H1 (cell line): ENCODE data around the gene MLPH. TPM values are rescaled to one million over a fixed set of nuclear protein-coding genes. Genes with fewer than 3 reads are reported as not detected.

ENCODE experiments used
- CTCF ChIA-PET: fragments of 300-600 bp; sonication (Branson Sonifier 250); formaldehyde crosslinking; loops from one replicate; lab custom pipeline; 2021; ENCODE audit not compliant: partially characterized antibody; lab: Charles Lee
- POLR2A ChIA-PET: fragments of 300-600 bp; sonication (Branson Sonifier 250); formaldehyde crosslinking; loops from one replicate; lab custom pipeline; 2021; ENCODE audit warnings: inconsistent platforms; ENCODE audit not compliant: partially characterized antibody; lab: Charles Lee
- DNase-seq, 2 experiments: peaks; one replicate each; pipeline versions ENCODE4 v3.0.0 to v3.0.0-alpha.2; 2010 to 2022; ENCODE audit warnings: low spot score in 2 of 2, low read depth in 1 of 2, mixed read lengths in 1 of 2
- FAIRE-seq: peaks from 2 replicates; lab custom pipeline; 2011; peaks lifted over from hg19 to GRCh38; lab: Jason Lieb, UNC
- H2AFZ ChIP-seq: 2 replicates; pipeline ENCODE4 v1.8.1; 2012; ENCODE audit warnings: low read length, inconsistent platforms
- H2AK5ac ChIP-seq: 2 replicates; pipeline ENCODE4 v1.6.1; 2013; ENCODE audit warnings: low read depth, low read length
- H2BK120ac ChIP-seq: replicated peaks from 2 replicates; pipeline ENCODE3; 2013; ENCODE audit warnings: low read depth, low read length, inconsistent platforms
- H2BK12ac ChIP-seq: 2 replicates; pipeline ENCODE4 v1.6.1; 2013; ENCODE audit warnings: low read depth, low read length
- H2BK15ac ChIP-seq: 2 replicates; pipeline ENCODE4 v1.6.1; 2013; ENCODE audit warnings: low read length
- H2BK20ac ChIP-seq: 2 replicates; pipeline ENCODE4 v1.6.1; 2013; ENCODE audit warnings: low read length
- H2BK5ac ChIP-seq: 2 replicates; pipeline ENCODE4 v1.6.1; 2013; ENCODE audit warnings: low read depth, low read length
- H3K14ac ChIP-seq: 2 replicates; pipeline ENCODE4 v1.6.1; 2013; ENCODE audit warnings: inconsistent platforms; ENCODE audit not compliant: insufficient read length
- H3K18ac ChIP-seq: 2 replicates; pipeline ENCODE4 v1.6.1; 2013; ENCODE audit warnings: low read length; ENCODE audit errors: extremely low read depth
- H3K23ac ChIP-seq: 2 replicates; pipeline ENCODE4 v1.6.1; 2013; ENCODE audit warnings: inconsistent platforms; ENCODE audit not compliant: insufficient read length
- H3K23me2 ChIP-seq: 2 replicates; pipeline ENCODE4 v1.6.1; 2013; ENCODE audit warnings: low read depth, low read length
- H3K27ac ChIP-seq: 2 replicates; pipeline ENCODE4 v1.6.1; 2011; ENCODE audit warnings: low read depth, low read length, inconsistent platforms
- H3K27me3 ChIP-seq, 4 experiments: replicated peaks in 1 of 4; 1 replicate in 1 of 4; 2 replicates in 3 of 4; pipeline versions ENCODE4 v1.6.1 to v1.8.1; 2011 to 2013; ENCODE audit warnings: low read length in 3 of 4, mild to moderate bottlenecking in 3 of 4, inconsistent platforms in 2 of 4, mixed read lengths in 2 of 4, moderate library complexity in 1 of 4; ENCODE audit not compliant: control insufficient read depth in 3 of 4, insufficient read depth in 3 of 4; ENCODE audit errors: extremely low read depth in 1 of 4
- H3K36me3 ChIP-seq, 4 experiments: 2 replicates each; pipeline versions ENCODE4 v1.6.1 to v1.8.1; 2011 to 2013; ENCODE audit warnings: mild to moderate bottlenecking in 4 of 4, low read length in 3 of 4, moderate library complexity in 2 of 4, control low read depth in 1 of 4, inconsistent platforms in 1 of 4; ENCODE audit not compliant: insufficient read depth in 4 of 4, control insufficient read depth in 2 of 4
- H3K4ac ChIP-seq: replicated peaks from 2 replicates; pipeline ENCODE3; 2013; ENCODE audit warnings: low read length, low read depth, mixed read lengths, inconsistent platforms; ENCODE audit not compliant: insufficient read length
- H3K4me1 ChIP-seq, 4 experiments: replicated peaks in 1 of 4; 1 replicate in 1 of 4; 2 replicates in 3 of 4; pipeline versions ENCODE4 v1.6.1 to v1.8.1; 2011 to 2013; ENCODE audit warnings: low read length in 3 of 4, inconsistent platforms in 2 of 4, mixed read lengths in 1 of 4; ENCODE audit not compliant: insufficient read depth in 4 of 4, control insufficient read depth in 3 of 4
- H3K4me2 ChIP-seq, 2 experiments: 2 replicates each; pipeline versions ENCODE4 v1.6.1 to v1.8.1; 2011 to 2013; ENCODE audit warnings: low read depth in 2 of 2, low read length in 2 of 2, control low read depth in 1 of 2, inconsistent platforms in 1 of 2, mild to moderate bottlenecking in 1 of 2; ENCODE audit not compliant: insufficient read depth in 1 of 2
- H3K4me3 ChIP-seq, 4 experiments: fragments of 200-600, 300-600 bp in 1 of 4; sonication (generic), shearing (Covaris generic), sonication (Bioruptor Twin) in 1 of 4; 2 replicates each; pipeline versions ENCODE4 v1.5.1 to v1.8.1; 2011 to 2016; ENCODE audit warnings: low read length in 4 of 4, low read depth in 3 of 4, control low read depth in 2 of 4, inconsistent platforms in 2 of 4, mild to moderate bottlenecking in 2 of 4, mixed read lengths in 1 of 4, moderate library complexity in 1 of 4; ENCODE audit not compliant: insufficient read depth in 2 of 4; ENCODE audit errors: extremely low read depth in 1 of 4
- H3K56ac ChIP-seq: replicated peaks from 2 replicates; pipeline ENCODE3; 2013; ENCODE audit warnings: low read depth, mild to moderate bottlenecking, mixed read lengths, low read length, inconsistent platforms; ENCODE audit not compliant: insufficient read length
- H3K79me1 ChIP-seq: 2 replicates; pipeline ENCODE4 v1.6.1; 2013; ENCODE audit warnings: low read depth, low read length, control low read depth
- H3K79me2 ChIP-seq, 2 experiments: 2 replicates each; pipeline versions ENCODE4 v1.6.1 to v1.8.1; 2012 to 2013; ENCODE audit warnings: low read length in 2 of 2, mild to moderate bottlenecking in 2 of 2, inconsistent platforms in 1 of 2; ENCODE audit not compliant: insufficient read depth in 2 of 2, control insufficient read depth in 1 of 2
- H3K9ac ChIP-seq, 4 experiments: replicated peaks in 1 of 4; 1 replicate in 1 of 4; 2 replicates in 3 of 4; pipeline versions ENCODE4 v1.6.1 to v1.8.1; 2011 to 2013; ENCODE audit warnings: low read depth in 3 of 4, low read length in 3 of 4, control low read depth in 2 of 4, mild to moderate bottlenecking in 2 of 4, moderate library complexity in 2 of 4, inconsistent platforms in 1 of 4; ENCODE audit errors: extremely low read depth in 1 of 4
- H3K9me3 ChIP-seq, 2 experiments: 2 replicates each; pipeline versions ENCODE4 v1.6.1 to v1.8.1; 2012 to 2013; ENCODE audit warnings: mild to moderate bottlenecking in 2 of 2, moderate library complexity in 2 of 2, control low read depth in 1 of 2, inconsistent platforms in 1 of 2, low read depth in 1 of 2, low read length in 1 of 2, mixed read lengths in 1 of 2; ENCODE audit not compliant: insufficient read depth in 2 of 2
- H4K20me1 ChIP-seq, 2 experiments: replicated peaks in 1 of 2; 2 replicates each; pipeline versions ENCODE3 to v1.8.1; 2011 to 2013; ENCODE audit warnings: inconsistent platforms in 2 of 2, low read length in 2 of 2, mild to moderate bottlenecking in 1 of 2; ENCODE audit not compliant: insufficient read depth in 2 of 2, control insufficient read depth in 1 of 2
- H4K5ac ChIP-seq: 2 replicates; pipeline ENCODE4 v1.6.1; 2013; ENCODE audit warnings: low read length, low read depth, mixed read lengths, inconsistent platforms; ENCODE audit not compliant: insufficient read length
- H4K8ac ChIP-seq: 2 replicates; pipeline ENCODE4 v1.8.0; 2013; ENCODE audit warnings: mild to moderate bottlenecking, moderate library complexity, low read length, inconsistent platforms; ENCODE audit not compliant: insufficient read depth; ENCODE audit errors: extremely low read depth
- H4K91ac ChIP-seq: replicated peaks from 2 replicates; pipeline ENCODE3; 2013; ENCODE audit warnings: low read length, mixed read lengths, inconsistent platforms; ENCODE audit not compliant: insufficient read length
- CTBP2 ChIP-seq: IDR thresholded peaks from 2 replicates; pipeline ENCODE4 v1.7.0; 2011; ENCODE audit warnings: borderline replicate concordance, mild to moderate bottlenecking, moderate library complexity, mixed read lengths, low read length; ENCODE audit not compliant: insufficient read depth, insufficient read length
- EP300 ChIP-seq, 2 experiments: IDR thresholded peaks; 1 replicate in 1 of 2; 2 replicates in 1 of 2; pipeline ENCODE4 v1.6.1; 2011 to 2012; ENCODE audit warnings: low read depth in 2 of 2, low read length in 2 of 2, mild to moderate bottlenecking in 2 of 2, borderline replicate concordance in 1 of 2, inconsistent platforms in 1 of 2, moderate library complexity in 1 of 2
- FOSL1 ChIP-seq: IDR thresholded peaks from 2 replicates; pipeline ENCODE4 v1.6.1; 2011; ENCODE audit warnings: mild to moderate bottlenecking, low read depth, low read length, moderate library complexity; ENCODE audit not compliant: insufficient read depth
- GABPA ChIP-seq: IDR thresholded peaks from 2 replicates; pipeline ENCODE4 v1.6.1; 2011; ENCODE audit warnings: mild to moderate bottlenecking, low read length, moderate library complexity, borderline replicate concordance; ENCODE audit not compliant: insufficient read depth
- HDAC2 ChIP-seq, 2 experiments: fragments of 300-600 bp in 1 of 2; sonication (generic) in 1 of 2; IDR thresholded peaks; 2 replicates each; pipeline ENCODE4 v1.6.1; 2011 to 2012; ENCODE audit warnings: low read depth in 2 of 2, low read length in 2 of 2, mild to moderate bottlenecking in 2 of 2, moderate library complexity in 2 of 2, borderline replicate concordance in 1 of 2, inconsistent platforms in 1 of 2
- HDAC6 ChIP-seq: IDR thresholded peaks from one replicate; pipeline ENCODE4 v1.7.1; 2012; ENCODE audit warnings: low read depth, mild to moderate bottlenecking, inconsistent platforms, low read length, moderate library complexity
- RBBP5 ChIP-seq: IDR thresholded peaks from 2 replicates; pipeline ENCODE4 v1.7.1; 2012; ENCODE audit warnings: low read depth, mild to moderate bottlenecking, inconsistent platforms, low read length, moderate library complexity, borderline replicate concordance
- RXRA ChIP-seq: IDR thresholded peaks from 2 replicates; pipeline ENCODE4 v1.6.1; 2011; ENCODE audit warnings: low read depth, mild to moderate bottlenecking, low read length, moderate library complexity; ENCODE audit not compliant: insufficient read depth
- TBP ChIP-seq: IDR thresholded peaks from 2 replicates; pipeline ENCODE4 v1.6.1; 2011; ENCODE audit warnings: low read depth, low read length, improper control_type of control experiment
- ZNF274 ChIP-seq: IDR thresholded peaks from 2 replicates; pipeline ENCODE4 v1.7.0; 2012; ENCODE audit warnings: low read length, borderline replicate concordance; ENCODE audit errors: extremely low read depth
- WGBS, 2 experiments: shearing (Covaris generic) in 1 of 2; methylation state at CpG; one replicate each; pipeline versions ENCODE4 v1.1.6 to v1.1.7; 2013 to 2015; ENCODE audit warnings: low lambda C conversion rate in 2 of 2, mixed read lengths in 2 of 2, inconsistent platforms in 1 of 2, low coverage in 1 of 2, missing lambda C conversion rate in 1 of 2; ENCODE audit not compliant: insufficient replicate concordance in 2 of 2, insufficient coverage in 1 of 2, insufficient read length in 1 of 2; ENCODE audit errors: extremely low coverage in 1 of 2, missing lambda C conversion rate in 1 of 2; 5-methylcytosine and 5-hydroxymethylcytosine counted together
- polyA plus RNA-seq, 7 experiments: library from polyadenylated mRNA; depleted of rRNA in 3 of 7; stranded (reverse) in 5 of 7; unstranded in 2 of 7; fragments of >200 nt in 5 of 7; fragments of 200-250 nt in 2 of 7; gene quantifications; 1 replicate in 5 of 7; 2 replicates in 1 of 7; 4 replicates in 1 of 7; pipeline versions ENCODE4 v1.2.1 to v1.2.3, GENCODE V29; 2011 to 2013; ENCODE audit warnings: missing spikeins in 2 of 7, mixed read lengths in 2 of 7
- total RNA-seq: library from RNA; stranded (reverse); fragmentation: NEBNext Ultra II Directional; extraction: Animal tissue kit (Norgen Biotek cat#: 25700); gene quantifications from 2 replicates; pipeline ENCODE4 v1.2.1, GENCODE V29; 2021

MLPH gene
- total and polyA plus RNA-seq, 2 of the 8 experiments (the other 6 are each of a cell fraction or from before 2014, with no cell fraction given): 12.7 to 17.0 TPM

DNA sequence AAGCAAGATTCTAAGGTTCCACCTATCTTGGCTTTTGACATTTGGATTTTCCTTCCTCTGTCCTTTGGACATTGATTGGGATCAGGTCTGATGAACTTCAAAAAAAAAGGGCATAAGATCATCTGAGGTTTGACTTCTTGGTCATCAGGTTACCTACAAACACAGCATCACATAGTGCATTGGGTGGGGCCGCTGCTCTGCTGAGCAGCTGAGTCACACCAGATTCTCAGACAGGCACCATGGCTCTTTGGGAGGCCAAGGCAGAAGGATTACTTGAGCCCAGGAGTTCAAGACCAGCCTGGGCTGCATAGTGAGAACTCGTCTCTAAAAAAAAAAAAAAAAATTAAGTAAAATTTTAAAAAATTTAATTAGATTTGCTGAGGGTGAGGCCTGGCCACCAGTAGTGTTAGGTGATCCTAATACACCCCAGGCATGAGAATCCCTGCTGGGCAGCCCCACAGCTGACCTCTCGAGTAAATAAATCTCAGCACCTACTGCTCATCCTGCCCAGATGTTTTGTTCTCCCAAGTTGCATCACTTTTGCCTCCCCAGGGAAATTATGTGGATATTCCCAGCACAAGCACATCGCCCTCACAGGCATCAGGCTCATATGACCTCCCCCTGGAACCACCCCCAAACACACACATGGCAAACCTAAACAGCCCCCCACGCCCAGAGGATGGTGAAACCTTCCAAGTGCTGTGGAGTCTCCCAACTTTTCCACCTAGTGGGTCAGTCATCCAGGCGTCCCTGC is 5.3 kb downstream of the MLPH start:
- Histone ChIP-seq H2AK5ac (peak overlapping the region; percentile 47; the same call in 1 of the 2 replicates), H3K27ac (no peak overlapping the region), H3K36me3 (peaks cover 0 to 20% (median 9%) of the 10 kb centered on the region in 4 experiments; a peak in 5 of 8 replicates), H4K20me1 (no peaks in the 10 kb centered on the region), H2BK12ac (no peak overlapping the region; the same call in 1 of the 2 replicates), H3K79me2 (peaks cover 0 to 2% of the 10 kb centered on the region in 2 experiments; a peak in 1 of 4 replicates), H2AFZ (no peak overlapping the region), H4K91ac (no peak overlapping the region), H3K4me3 (no peak overlapping the region), H3K4me2 (no peak overlapping the region), H3K27me3 (peaks cover 4 to 10% (median 8%) of the 10 kb centered on the region in 4 experiments; a peak in 6 of 7 replicates), H3K23me2 (peaks cover under 1% of the 10 kb centered on the region; the same call in 1 of the 2 replicates), H3K9me3 (peaks cover 9 to 13% of the 10 kb centered on the region in 2 experiments), H2BK20ac (no peak overlapping the region), H3K4ac (no peak overlapping the region), H2BK120ac (no peak overlapping the region), H3K56ac (no peak overlapping the region), H2BK15ac (peak overlapping the region; percentile 5; the same call in 1 of the 2 replicates), H3K18ac (no peak overlapping the region), H4K8ac (no peak overlapping the region), H3K79me1 (no peaks in the 10 kb centered on the region; the same call in 1 of the 2 replicates), H3K9ac (no peak overlapping the region), H3K4me1 (peaks cover 9 to 27% (median 19%) of the 10 kb centered on the region in 4 experiments), H3K14ac (no peak overlapping the region), H3K23ac (no peak overlapping the region), H2BK5ac (no peak overlapping the region), H4K5ac (no peak overlapping the region)
- ChIA-PET POLR2A (interaction anchor here (1.2 to 3.1 kb wide), 3 partner anchors 9 to 80 kb away, joined by 3 to 9 read pairs (median 4); no protein-coding TSS in a partner anchor), CTCF (interaction anchor here (0.7 to 2.1 kb wide), 7 partner anchors 18 to 734 kb away, joined by 3 to 8 read pairs (median 4); no protein-coding TSS in a partner anchor)
- no peak for DNase-seq
- 90% methylated on average over 6 of the region's 6 CpGs; no CpG with 5 or more reads in 1 of the 2 experiments for WGBS, 2 experiments
- no peak for FAIRE-seq
- no peak for TF ChIP-seq EP300 (IDR thresholded peaks at IDR 0.05; ENCODE audit: borderline replicate concordance in 1 of 2, low read depth in 2 of 2, low read length in 2 of 2)
- no peak for TF ChIP-seq ZNF274
- no peak for TF ChIP-seq CTBP2
- TF ChIP-seq FOSL1: no peak
- no peak for TF ChIP-seq RBBP5
- TF ChIP-seq HDAC2 (IDR thresholded peaks at IDR 0.05; ENCODE audit: borderline replicate concordance in 1 of 2, low read depth in 2 of 2, low read length in 2 of 2): no peak
- TF ChIP-seq GABPA: no peak
- TF ChIP-seq TBP: no peak
- no peak for TF ChIP-seq HDAC6
- TF ChIP-seq RXRA: no peak
